Measurements from ENCODE around the gene KLF9. TPM values are rescaled to one million over a fixed set of nuclear protein-coding genes. Genes with fewer than 3 reads are reported as not detected.

Gene KLF9
- total and polyA plus RNA-seq, 9 of the 15 experiments (the other 6 are each of a cell fraction or from before 2014, with no cell fraction given), result 3.3 to 11.9 (median 6.9) TPM

DNA sequence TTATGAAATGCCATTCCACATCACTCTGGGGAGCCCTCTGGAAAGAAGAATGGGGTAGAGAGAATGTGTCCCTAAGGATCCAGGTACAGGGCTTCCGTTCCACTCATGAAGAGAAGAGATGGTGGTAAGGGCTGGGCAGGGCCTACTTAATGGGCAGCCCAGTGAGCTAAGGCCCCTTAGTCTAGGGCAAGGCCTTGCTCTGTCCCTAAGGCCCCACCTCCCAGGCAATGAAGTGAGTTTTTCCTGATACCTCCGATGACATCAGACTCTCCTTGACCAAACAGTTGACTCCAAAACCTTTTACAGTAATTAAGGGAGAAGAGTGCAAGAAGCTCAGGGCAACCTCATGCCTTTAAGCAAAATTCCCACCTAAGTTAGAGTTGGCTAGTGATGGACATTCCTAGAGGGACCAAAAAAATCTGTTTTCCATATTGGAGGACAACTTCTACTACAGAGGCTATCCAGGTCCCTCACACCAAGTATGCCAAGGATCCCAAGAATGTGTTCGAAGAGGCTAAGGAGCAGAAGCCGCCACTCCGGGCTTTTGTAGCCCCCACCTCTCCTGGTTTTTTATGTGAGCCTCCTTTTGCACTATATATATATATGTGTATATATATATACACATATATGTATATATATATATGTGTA is 5.9 kb downstream of the KLF9 start (continued):
- TF ChIP-seq, protein P1, sequence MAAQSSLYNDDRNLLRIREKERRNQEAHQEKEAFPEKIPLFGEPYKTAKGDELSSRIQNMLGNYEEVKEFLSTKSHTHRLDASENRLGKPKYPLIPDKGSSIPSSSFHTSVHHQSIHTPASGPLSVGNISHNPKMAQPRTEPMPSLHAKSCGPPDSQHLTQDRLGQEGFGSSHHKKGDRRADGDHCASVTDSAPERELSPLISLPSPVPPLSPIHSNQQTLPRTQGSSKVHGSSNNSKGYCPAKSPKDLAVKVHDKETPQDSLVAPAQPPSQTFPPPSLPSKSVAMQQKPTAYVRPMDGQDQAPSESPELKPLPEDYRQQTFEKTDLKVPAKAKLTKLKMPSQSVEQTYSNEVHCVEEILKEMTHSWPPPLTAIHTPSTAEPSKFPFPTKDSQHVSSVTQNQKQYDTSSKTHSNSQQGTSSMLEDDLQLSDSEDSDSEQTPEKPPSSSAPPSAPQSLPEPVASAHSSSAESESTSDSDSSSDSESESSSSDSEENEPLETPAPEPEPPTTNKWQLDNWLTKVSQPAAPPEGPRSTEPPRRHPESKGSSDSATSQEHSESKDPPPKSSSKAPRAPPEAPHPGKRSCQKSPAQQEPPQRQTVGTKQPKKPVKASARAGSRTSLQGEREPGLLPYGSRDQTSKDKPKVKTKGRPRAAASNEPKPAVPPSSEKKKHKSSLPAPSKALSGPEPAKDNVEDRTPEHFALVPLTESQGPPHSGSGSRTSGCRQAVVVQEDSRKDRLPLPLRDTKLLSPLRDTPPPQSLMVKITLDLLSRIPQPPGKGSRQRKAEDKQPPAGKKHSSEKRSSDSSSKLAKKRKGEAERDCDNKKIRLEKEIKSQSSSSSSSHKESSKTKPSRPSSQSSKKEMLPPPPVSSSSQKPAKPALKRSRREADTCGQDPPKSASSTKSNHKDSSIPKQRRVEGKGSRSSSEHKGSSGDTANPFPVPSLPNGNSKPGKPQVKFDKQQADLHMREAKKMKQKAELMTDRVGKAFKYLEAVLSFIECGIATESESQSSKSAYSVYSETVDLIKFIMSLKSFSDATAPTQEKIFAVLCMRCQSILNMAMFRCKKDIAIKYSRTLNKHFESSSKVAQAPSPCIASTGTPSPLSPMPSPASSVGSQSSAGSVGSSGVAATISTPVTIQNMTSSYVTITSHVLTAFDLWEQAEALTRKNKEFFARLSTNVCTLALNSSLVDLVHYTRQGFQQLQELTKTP (IDR thresholded peaks at IDR 0.05; ENCODE audit: low read depth in 1 of 2, partially characterized antibody in 2 of 2), result no peak
- TF ChIP-seq MCM7 (IDR thresholded peaks at IDR 0.05) (no peak), ZFP1 (CRISPR knock-in tag; IDR thresholded peaks at IDR 0.05) (no peak)

DNA sequence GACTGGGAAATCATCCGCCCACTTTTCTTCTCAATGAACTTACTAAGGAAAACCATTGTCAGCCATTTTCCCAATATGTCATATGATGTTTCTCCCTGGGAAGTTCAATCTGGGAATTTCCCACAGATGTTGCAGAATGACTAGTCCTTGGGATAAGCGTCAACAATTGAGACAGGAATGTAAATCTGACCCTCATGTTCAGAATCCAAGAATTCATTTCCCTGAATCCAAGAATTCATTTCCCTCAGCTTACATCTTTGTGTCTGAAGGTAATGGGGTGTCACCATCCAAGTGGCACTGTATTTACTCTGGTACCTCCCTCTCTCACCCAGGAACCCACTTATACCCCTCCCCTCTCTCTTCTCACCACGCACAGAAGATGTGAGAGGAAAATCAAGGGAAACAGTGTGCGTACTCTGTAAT is 7.4 kb downstream of the KLF9 start:
- H3K9me1 ChIP-seq (ENCODE audit: control insufficient read depth, insufficient read depth, low read length), result no peaks in the 10 kb centered on the region
- POLR2A ChIA-PET, result interaction anchor here (5.3 kb wide), 1 partner anchor 13 kb away, joined by 38 read pairs; no protein-coding TSS in a partner anchor
- no peaks in the 10 kb centered on the region for H3K9me3 ChIP-seq (replicated peaks; ENCODE audit: control insufficient read depth, insufficient read depth, low read depth, low read length)
- CTCF ChIA-PET (ENCODE audit: low intra/inter-chr PET ratio), result no interaction called here
- no peak overlapping the region for H3K27ac ChIP-seq (ENCODE audit: extremely low read depth, low read depth, low read length)
- H3K9ac ChIP-seq (ENCODE audit: insufficient read depth in 1 of 2, low read depth in 2 of 2, low read length in 2 of 2), result no peak overlapping the region
- H2AFZ ChIP-seq (ENCODE audit: low read depth, low read length), result no peak overlapping the region
- in situ Hi-C loops (cut with MboI), result no loop called here
- no TSS peak for BruUV-seq (replicated peaks)
- TF ChIP-seq, protein P2, sequence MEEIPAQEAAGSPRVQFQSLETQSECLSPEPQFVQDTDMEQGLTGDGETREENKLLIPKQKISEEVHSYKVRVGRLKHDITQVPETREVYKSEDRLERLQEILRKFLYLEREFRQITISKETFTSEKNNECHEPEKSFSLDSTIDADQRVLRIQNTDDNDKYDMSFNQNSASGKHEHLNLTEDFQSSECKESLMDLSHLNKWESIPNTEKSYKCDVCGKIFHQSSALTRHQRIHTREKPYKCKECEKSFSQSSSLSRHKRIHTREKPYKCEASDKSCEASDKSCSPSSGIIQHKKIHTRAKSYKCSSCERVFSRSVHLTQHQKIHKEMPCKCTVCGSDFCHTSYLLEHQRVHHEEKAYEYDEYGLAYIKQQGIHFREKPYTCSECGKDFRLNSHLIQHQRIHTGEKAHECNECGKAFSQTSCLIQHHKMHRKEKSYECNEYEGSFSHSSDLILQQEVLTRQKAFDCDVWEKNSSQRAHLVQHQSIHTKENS (CRISPR knock-in tag; IDR thresholded peaks at IDR 0.05), result no peak
- no peak for TF ChIP-seq CHD1 (IDR thresholded peaks at IDR 0.05; ENCODE audit: low read length)
- TF ChIP-seq KDM1A (IDR thresholded peaks at IDR 0.05), result no peak
- TF ChIP-seq, protein P3, sequence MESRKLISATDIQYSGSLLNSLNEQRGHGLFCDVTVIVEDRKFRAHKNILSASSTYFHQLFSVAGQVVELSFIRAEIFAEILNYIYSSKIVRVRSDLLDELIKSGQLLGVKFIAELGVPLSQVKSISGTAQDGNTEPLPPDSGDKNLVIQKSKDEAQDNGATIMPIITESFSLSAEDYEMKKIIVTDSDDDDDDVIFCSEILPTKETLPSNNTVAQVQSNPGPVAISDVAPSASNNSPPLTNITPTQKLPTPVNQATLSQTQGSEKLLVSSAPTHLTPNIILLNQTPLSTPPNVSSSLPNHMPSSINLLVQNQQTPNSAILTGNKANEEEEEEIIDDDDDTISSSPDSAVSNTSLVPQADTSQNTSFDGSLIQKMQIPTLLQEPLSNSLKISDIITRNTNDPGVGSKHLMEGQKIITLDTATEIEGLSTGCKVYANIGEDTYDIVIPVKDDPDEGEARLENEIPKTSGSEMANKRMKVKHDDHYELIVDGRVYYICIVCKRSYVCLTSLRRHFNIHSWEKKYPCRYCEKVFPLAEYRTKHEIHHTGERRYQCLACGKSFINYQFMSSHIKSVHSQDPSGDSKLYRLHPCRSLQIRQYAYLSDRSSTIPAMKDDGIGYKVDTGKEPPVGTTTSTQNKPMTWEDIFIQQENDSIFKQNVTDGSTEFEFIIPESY (CRISPR knock-in tag; IDR thresholded peaks at IDR 0.05), result no peak
- no peak for TF ChIP-seq FOXA3 (CRISPR knock-in tag; conservative IDR thresholded peaks at IDR 0.05 in 1 of 2, IDR thresholded peaks at IDR 0.05 in 1 of 2)
- no peak for TF ChIP-seq NFYB (IDR thresholded peaks at IDR 0.05; ENCODE audit: extremely low read depth, insufficient read length)
- no peak for TF ChIP-seq TBP (optimal IDR thresholded peaks at IDR 0.05; ENCODE audit: low read depth, low read length)
- TF ChIP-seq SRF (CRISPR knock-in tag; IDR thresholded peaks at IDR 0.05), result no peak
- TF ChIP-seq MCM3 (IDR thresholded peaks at IDR 0.05), result no peak
- H3K36me3 ChIP-seq (ENCODE audit: control insufficient read depth, insufficient read depth, low read length), result no peaks in the 10 kb centered on the region
- no peak overlapping the region for H3K4me3 ChIP-seq
- peak overlapping the region; percentile 42 for H3K4me2 ChIP-seq (ENCODE audit: insufficient read depth, low read length)
- DNase-seq (ENCODE audit: extremely low read depth in 1 of 4, low spot score in 3 of 4) (no peak), ATAC-seq (no peak), FAIRE-seq (no peak)
- peaks cover 10% of the 10 kb centered on the region; the same call in 1 of the 2 replicates for H4K20me1 ChIP-seq (replicated peaks; ENCODE audit: control insufficient read depth, insufficient read depth, low read length)
- no peaks in the 10 kb centered on the region for H3K27me3 ChIP-seq (ENCODE audit: control insufficient read depth in 2 of 2, insufficient read depth in 2 of 2, low read length in 2 of 2)
- intact Hi-C loops (cut with micrococcal nuclease), result no loop called here
- 47% methylated on average over 4 of the region's 4 CpGs for whole genome bisulfite sequencing (ENCODE audit: insufficient coverage, low coverage, missing lambda C conversion rate)
- peaks cover 8 to 43% of the 10 kb centered on the region in 2 experiments; a peak in 4 of 5 replicates for H3K4me1 ChIP-seq (replicated peaks in 1 of 2; ENCODE audit: control insufficient read depth in 2 of 2, insufficient read depth in 2 of 2, low read length in 2 of 2)
- peaks cover 97% of the 10 kb centered on the region for H3K79me2 ChIP-seq (ENCODE audit: control insufficient read depth, insufficient read depth, low read length)
